ENCODE results near the gene METTL14.

Gene METTL14

DNA sequence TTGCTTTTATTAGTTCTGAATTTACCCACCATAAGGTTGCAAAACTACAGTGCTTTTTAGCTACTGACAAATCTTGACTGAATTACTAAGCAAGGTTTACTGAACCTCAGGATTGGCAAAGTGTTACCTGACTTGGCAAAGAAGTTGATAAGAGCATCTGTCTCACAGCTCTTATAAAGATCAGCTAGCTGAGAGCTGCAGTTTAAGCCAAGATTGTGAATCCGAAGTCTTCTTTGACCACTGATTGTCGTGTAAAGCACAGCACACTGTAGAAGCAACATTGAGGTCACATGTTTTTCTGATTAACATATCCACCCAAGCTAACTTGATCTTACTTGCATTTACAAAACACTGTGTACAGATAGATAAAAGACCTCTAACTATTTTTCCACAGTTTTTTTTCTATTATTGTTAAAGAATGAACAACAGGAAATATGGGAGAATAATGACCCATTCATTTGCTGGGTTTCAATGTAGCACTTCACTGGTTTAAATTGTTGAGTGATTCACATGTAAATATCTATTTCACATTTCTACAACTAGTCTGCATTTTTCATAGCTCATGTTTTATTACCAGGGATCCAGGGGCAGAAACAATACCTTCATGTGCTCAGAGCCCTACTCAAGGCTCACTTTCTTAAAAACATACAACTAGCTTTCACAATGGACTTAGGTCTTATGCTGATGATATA is 54.0 kb downstream of the METTL14 start:
- TF ChIP-seq ZNF70 (CRISPR knock-in tag; IDR thresholded peaks at IDR 0.05) (no peak), TOX (CRISPR knock-in tag; IDR thresholded peaks at IDR 0.05; ENCODE audit: borderline replicate concordance) (no peak), BACH2 (CRISPR knock-in tag; IDR thresholded peaks at IDR 0.05; ENCODE audit: borderline replicate concordance) (no peak), RARB (CRISPR knock-in tag; IDR thresholded peaks at IDR 0.05) (no peak), ISL1 (CRISPR knock-in tag; IDR thresholded peaks at IDR 0.05) (no peak), ZFP30 (CRISPR knock-in tag; IDR thresholded peaks at IDR 0.05) (no peak), ZC3H10 (CRISPR knock-in tag; IDR thresholded peaks at IDR 0.05) (no peak)
- TF ChIP-seq, protein P1, sequence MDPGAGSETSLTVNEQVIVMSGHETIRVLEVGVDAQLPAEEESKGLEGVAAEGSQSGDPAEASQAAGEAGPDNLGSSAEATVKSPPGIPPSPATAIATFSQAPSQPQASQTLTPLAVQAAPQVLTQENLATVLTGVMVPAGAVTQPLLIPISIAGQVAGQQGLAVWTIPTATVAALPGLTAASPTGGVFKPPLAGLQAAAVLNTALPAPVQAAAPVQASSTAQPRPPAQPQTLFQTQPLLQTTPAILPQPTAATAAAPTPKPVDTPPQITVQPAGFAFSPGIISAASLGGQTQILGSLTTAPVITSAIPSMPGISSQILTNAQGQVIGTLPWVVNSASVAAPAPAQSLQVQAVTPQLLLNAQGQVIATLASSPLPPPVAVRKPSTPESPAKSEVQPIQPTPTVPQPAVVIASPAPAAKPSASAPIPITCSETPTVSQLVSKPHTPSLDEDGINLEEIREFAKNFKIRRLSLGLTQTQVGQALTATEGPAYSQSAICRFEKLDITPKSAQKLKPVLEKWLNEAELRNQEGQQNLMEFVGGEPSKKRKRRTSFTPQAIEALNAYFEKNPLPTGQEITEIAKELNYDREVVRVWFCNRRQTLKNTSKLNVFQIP (CRISPR knock-in tag; IDR thresholded peaks at IDR 0.05; ENCODE audit: borderline replicate concordance, low read depth), result no peak
- TF ChIP-seq, protein P2, sequence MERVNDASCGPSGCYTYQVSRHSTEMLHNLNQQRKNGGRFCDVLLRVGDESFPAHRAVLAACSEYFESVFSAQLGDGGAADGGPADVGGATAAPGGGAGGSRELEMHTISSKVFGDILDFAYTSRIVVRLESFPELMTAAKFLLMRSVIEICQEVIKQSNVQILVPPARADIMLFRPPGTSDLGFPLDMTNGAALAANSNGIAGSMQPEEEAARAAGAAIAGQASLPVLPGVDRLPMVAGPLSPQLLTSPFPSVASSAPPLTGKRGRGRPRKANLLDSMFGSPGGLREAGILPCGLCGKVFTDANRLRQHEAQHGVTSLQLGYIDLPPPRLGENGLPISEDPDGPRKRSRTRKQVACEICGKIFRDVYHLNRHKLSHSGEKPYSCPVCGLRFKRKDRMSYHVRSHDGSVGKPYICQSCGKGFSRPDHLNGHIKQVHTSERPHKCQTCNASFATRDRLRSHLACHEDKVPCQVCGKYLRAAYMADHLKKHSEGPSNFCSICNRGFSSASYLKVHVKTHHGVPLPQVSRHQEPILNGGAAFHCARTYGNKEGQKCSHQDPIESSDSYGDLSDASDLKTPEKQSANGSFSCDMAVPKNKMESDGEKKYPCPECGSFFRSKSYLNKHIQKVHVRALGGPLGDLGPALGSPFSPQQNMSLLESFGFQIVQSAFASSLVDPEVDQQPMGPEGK (CRISPR knock-in tag; IDR thresholded peaks at IDR 0.05; ENCODE audit: borderline replicate concordance), result no peak
- ATAC-seq, result no peak

DNA sequence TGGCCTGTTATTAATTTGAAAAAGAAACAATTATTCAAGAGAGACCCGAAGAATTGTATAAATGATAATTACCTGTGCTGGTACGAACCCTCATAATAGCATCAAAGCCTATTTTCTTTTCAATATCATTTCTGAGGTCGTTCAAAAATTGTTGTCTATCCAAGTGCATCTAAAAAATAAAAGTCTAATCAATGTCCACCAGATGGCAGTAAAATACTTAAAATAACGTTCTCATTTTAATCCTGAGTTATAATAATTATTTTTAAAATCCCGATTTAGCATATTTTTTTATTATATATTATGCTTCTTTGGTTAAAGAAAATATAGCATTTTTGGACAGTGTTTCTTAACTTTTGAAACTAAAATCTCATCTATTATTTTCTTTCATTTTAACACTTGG is 55.7 kb downstream of the METTL14 start:
- ATAC-seq, result peak; percentile 46; the same call in 2 of the 3 replicates
- TF ChIP-seq, protein P3, sequence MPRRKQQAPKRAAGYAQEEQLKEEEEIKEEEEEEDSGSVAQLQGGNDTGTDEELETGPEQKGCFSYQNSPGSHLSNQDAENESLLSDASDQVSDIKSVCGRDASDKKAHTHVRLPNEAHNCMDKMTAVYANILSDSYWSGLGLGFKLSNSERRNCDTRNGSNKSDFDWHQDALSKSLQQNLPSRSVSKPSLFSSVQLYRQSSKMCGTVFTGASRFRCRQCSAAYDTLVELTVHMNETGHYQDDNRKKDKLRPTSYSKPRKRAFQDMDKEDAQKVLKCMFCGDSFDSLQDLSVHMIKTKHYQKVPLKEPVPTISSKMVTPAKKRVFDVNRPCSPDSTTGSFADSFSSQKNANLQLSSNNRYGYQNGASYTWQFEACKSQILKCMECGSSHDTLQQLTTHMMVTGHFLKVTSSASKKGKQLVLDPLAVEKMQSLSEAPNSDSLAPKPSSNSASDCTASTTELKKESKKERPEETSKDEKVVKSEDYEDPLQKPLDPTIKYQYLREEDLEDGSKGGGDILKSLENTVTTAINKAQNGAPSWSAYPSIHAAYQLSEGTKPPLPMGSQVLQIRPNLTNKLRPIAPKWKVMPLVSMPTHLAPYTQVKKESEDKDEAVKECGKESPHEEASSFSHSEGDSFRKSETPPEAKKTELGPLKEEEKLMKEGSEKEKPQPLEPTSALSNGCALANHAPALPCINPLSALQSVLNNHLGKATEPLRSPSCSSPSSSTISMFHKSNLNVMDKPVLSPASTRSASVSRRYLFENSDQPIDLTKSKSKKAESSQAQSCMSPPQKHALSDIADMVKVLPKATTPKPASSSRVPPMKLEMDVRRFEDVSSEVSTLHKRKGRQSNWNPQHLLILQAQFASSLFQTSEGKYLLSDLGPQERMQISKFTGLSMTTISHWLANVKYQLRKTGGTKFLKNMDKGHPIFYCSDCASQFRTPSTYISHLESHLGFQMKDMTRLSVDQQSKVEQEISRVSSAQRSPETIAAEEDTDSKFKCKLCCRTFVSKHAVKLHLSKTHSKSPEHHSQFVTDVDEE (CRISPR knock-in tag; IDR thresholded peaks at IDR 0.05), result no peak
- TF ChIP-seq, protein P1 (CRISPR knock-in tag; IDR thresholded peaks at IDR 0.05; ENCODE audit: borderline replicate concordance, low read depth), result no peak
- TF ChIP-seq ZFP30 (CRISPR knock-in tag; IDR thresholded peaks at IDR 0.05), result no peak
- TF ChIP-seq ZNF565 (CRISPR knock-in tag; conservative IDR thresholded peaks at IDR 0.05; ENCODE audit: low read depth), result no peak
- no peak for TF ChIP-seq CSDC2 (CRISPR knock-in tag; IDR thresholded peaks at IDR 0.05)
- TF ChIP-seq, protein P4, sequence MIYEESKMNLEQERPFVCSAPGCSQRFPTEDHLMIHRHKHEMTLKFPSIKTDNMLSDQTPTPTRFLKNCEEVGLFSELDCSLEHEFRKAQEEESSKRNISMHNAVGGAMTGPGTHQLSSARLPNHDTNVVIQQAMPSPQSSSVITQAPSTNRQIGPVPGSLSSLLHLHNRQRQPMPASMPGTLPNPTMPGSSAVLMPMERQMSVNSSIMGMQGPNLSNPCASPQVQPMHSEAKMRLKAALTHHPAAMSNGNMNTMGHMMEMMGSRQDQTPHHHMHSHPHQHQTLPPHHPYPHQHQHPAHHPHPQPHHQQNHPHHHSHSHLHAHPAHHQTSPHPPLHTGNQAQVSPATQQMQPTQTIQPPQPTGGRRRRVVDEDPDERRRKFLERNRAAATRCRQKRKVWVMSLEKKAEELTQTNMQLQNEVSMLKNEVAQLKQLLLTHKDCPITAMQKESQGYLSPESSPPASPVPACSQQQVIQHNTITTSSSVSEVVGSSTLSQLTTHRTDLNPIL (CRISPR knock-in tag; IDR thresholded peaks at IDR 0.05; ENCODE audit: low read depth), result no peak
- no peak for TF ChIP-seq RARB (CRISPR knock-in tag; IDR thresholded peaks at IDR 0.05)
- no peak for TF ChIP-seq OSR1 (CRISPR knock-in tag; IDR thresholded peaks at IDR 0.05)
- no peak for TF ChIP-seq TCF4 (CRISPR knock-in tag; IDR thresholded peaks at IDR 0.05; ENCODE audit: borderline replicate concordance)
- no peak for TF ChIP-seq ESRRG (CRISPR knock-in tag; IDR thresholded peaks at IDR 0.05)
- TF ChIP-seq BACH2 (CRISPR knock-in tag; IDR thresholded peaks at IDR 0.05; ENCODE audit: borderline replicate concordance), result no peak
- TF ChIP-seq, protein P5, sequence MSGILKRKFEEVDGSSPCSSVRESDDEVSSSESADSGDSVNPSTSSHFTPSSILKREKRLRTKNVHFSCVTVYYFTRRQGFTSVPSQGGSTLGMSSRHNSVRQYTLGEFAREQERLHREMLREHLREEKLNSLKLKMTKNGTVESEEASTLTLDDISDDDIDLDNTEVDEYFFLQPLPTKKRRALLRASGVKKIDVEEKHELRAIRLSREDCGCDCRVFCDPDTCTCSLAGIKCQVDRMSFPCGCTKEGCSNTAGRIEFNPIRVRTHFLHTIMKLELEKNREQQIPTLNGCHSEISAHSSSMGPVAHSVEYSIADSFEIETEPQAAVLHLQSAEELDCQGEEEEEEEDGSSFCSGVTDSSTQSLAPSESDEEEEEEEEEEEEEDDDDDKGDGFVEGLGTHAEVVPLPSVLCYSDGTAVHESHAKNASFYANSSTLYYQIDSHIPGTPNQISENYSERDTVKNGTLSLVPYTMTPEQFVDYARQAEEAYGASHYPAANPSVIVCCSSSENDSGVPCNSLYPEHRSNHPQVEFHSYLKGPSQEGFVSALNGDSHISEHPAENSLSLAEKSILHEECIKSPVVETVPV (CRISPR knock-in tag; IDR thresholded peaks at IDR 0.05), result no peak
- TF ChIP-seq ZNF8 (CRISPR knock-in tag; IDR thresholded peaks at IDR 0.05), result no peak
- TF ChIP-seq ARNTL (CRISPR knock-in tag; IDR thresholded peaks at IDR 0.05; ENCODE audit: borderline replicate concordance, low read depth), result no peak

Data from SK-N-SH treated with all-trans-retinoic acid at 6 μM for 48 hours (cell line).